Measurements from ENCODE around the gene SPSB1.

SPSB1 gene

GRCh38 chr1:9320520-9321479, 28.1 kb downstream of the SPSB1 start:
- no peak for TF ChIP-seq CTCF (conservative IDR thresholded peaks at IDR 0.05; ENCODE audit: control insufficient read depth, insufficient read depth, low read depth, low read length)
- H3K4me3 ChIP-seq (ENCODE audit: control insufficient read depth, low read depth, low read length) = no peak overlapping the region
- DNase-seq (ENCODE audit: low read depth) = no peak

- TF ChIP-seq CTCF (conservative IDR thresholded peaks at IDR 0.05; ENCODE audit: control insufficient read depth, insufficient read depth, low read depth, low read length) = no peak
- no peak overlapping the region for H3K4me3 ChIP-seq (ENCODE audit: control insufficient read depth, low read depth, low read length)
- DNase-seq (ENCODE audit: low read depth) = peak; percentile 90
These were observed 28.8 kb downstream of the SPSB1 start for GRCh38 chr1:9321480-9321849.

- DNase-seq (ENCODE audit: low read depth) = no peak
- TF ChIP-seq CTCF (conservative IDR thresholded peaks at IDR 0.05; ENCODE audit: control insufficient read depth, insufficient read depth, low read depth, low read length) = no peak
- no peak overlapping the region for H3K4me3 ChIP-seq (ENCODE audit: control insufficient read depth, low read depth, low read length)
These were observed 29.4 kb downstream of the SPSB1 start for GRCh38 chr1:9321986-9322660.

GRCh38 chr1:9322661-9323244, 30.1 kb downstream of the SPSB1 start:
- TF ChIP-seq CTCF (conservative IDR thresholded peaks at IDR 0.05; ENCODE audit: control insufficient read depth, insufficient read depth, low read depth, low read length) = no peak
- DNase-seq (ENCODE audit: low read depth) = no peak
- no peak overlapping the region for H3K4me3 ChIP-seq (ENCODE audit: control insufficient read depth, low read depth, low read length)

GRCh38 chr1:9324246-9325096, 31.8 kb downstream of the SPSB1 start:
- no peak for DNase-seq (ENCODE audit: low read depth)
- no peak for TF ChIP-seq CTCF (conservative IDR thresholded peaks at IDR 0.05; ENCODE audit: control insufficient read depth, insufficient read depth, low read depth, low read length)
- H3K4me3 ChIP-seq (ENCODE audit: control insufficient read depth, low read depth, low read length) = no peak overlapping the region

GRCh38 chr1:9326596-9326995, 33.9 kb downstream of the SPSB1 start:
- DNase-seq (ENCODE audit: low read depth) = peak; percentile 60
- no peak overlapping the region for H3K4me3 ChIP-seq (ENCODE audit: control insufficient read depth, low read depth, low read length)
- TF ChIP-seq CTCF (conservative IDR thresholded peaks at IDR 0.05; ENCODE audit: control insufficient read depth, insufficient read depth, low read depth, low read length) = no peak

Data from fibroblast of mammary gland (primary cell).